Measurements from ENCODE around the gene NTM.

- TF ChIP-seq CTCF (IDR thresholded peaks at IDR 0.05) (no peak), POLR2A (IDR thresholded peaks at IDR 0.05) (no peak), EP300 (IDR thresholded peaks at IDR 0.05) (no peak)
Measured at GRCh38 chr11:131724436-131724975, 354.1 kb downstream of the NTM start.
